Nephron progenitor cell (in vitro differentiated cells): ENCODE measurements around the gene GUCA2A.

Source experiments
- DNase-seq: peaks from one replicate; pipeline ENCODE4 v3.0.0; 2021
- H3K27ac Mint-ChIP-seq: 2 replicates; pipeline ENCODE4 v1.8.0; 2021; ENCODE audit warnings: mild to moderate bottlenecking, moderate library complexity, mixed read lengths
- H3K27me3 Mint-ChIP-seq: 2 replicates; pipeline ENCODE4 v1.8.0; 2021; ENCODE audit warnings: mild to moderate bottlenecking, low read depth, mixed read lengths; ENCODE audit not compliant: poor library complexity
- H3K36me3 Mint-ChIP-seq: 2 replicates; pipeline ENCODE4 v1.8.0; 2021; ENCODE audit warnings: low read depth, mixed read lengths
- H3K4me1 Mint-ChIP-seq: 2 replicates; pipeline ENCODE4 v1.8.0; 2021; ENCODE audit warnings: mixed read lengths
- H3K4me3 Mint-ChIP-seq: 2 replicates; pipeline ENCODE4 v1.8.0; 2021; ENCODE audit warnings: mild to moderate bottlenecking, moderate library complexity, mixed read lengths
- H3K9me3 Mint-ChIP-seq: 2 replicates; pipeline ENCODE4 v1.8.0; 2021; ENCODE audit warnings: mild to moderate bottlenecking, moderate library complexity, mixed read lengths
- CTCF ChIP-seq: fragments of 200-600 bp; sonication (generic); IDR thresholded peaks from 2 replicates; pipeline ENCODE4 v1.5.0; 2021; ENCODE audit warnings: antibody characterized with exemption

Gene GUCA2A

GRCh38 chr1:42175314-42176054, 10.9 kb upstream of the GUCA2A start:
- Mint-ChIP-seq H3K27ac (no peak overlapping the region), H3K9me3 (no peaks in the 10 kb centered on the region), H3K4me1 (peaks cover 28% of the 10 kb centered on the region), H3K4me3 (no peak overlapping the region), H3K27me3 (peaks cover 7% of the 10 kb centered on the region), H3K36me3 (no peaks in the 10 kb centered on the region)
- no peak for TF ChIP-seq CTCF
- no peak for DNase-seq

- no peak for TF ChIP-seq CTCF
- no peaks in the 10 kb centered on the region for H3K36me3 Mint-ChIP-seq
- peaks cover 7% of the 10 kb centered on the region for H3K27me3 Mint-ChIP-seq
- no peaks in the 10 kb centered on the region for H3K9me3 Mint-ChIP-seq
- DNase-seq, result no peak
- H3K4me1 Mint-ChIP-seq, result peaks cover 28% of the 10 kb centered on the region
- no peak overlapping the region for H3K4me3 Mint-ChIP-seq
- no peak overlapping the region for H3K27ac Mint-ChIP-seq
Measured at GRCh38 chr1:42173961-42174735, 9.6 kb upstream of the GUCA2A start.

- peak; percentile 97 for TF ChIP-seq CTCF
- peak; percentile 82 for DNase-seq
- Mint-ChIP-seq H3K4me1 (peaks cover 28% of the 10 kb centered on the region), H3K9me3 (no peaks in the 10 kb centered on the region), H3K27ac (no peak overlapping the region), H3K36me3 (no peaks in the 10 kb centered on the region), H3K27me3 (peaks cover 7% of the 10 kb centered on the region), H3K4me3 (no peak overlapping the region)
Measured at GRCh38 chr1:42173155-42173933, 8.8 kb upstream of the GUCA2A start.

GRCh38 chr1:42172381-42173133, 8.0 kb upstream of the GUCA2A start:
- no peaks in the 10 kb centered on the region for H3K9me3 Mint-ChIP-seq
- peaks cover 31% of the 10 kb centered on the region for H3K4me1 Mint-ChIP-seq
- H3K27ac Mint-ChIP-seq, result peak overlapping the region; percentile 97
- TF ChIP-seq CTCF, result no peak
- peaks cover 7% of the 10 kb centered on the region for H3K27me3 Mint-ChIP-seq
- no peak overlapping the region for H3K4me3 Mint-ChIP-seq
- DNase-seq, result peak; percentile 18
- H3K36me3 Mint-ChIP-seq, result no peaks in the 10 kb centered on the region

- Mint-ChIP-seq H3K27me3 (peaks cover 7% of the 10 kb centered on the region), H3K36me3 (no peaks in the 10 kb centered on the region), H3K4me3 (no peak overlapping the region), H3K9me3 (no peaks in the 10 kb centered on the region), H3K27ac (peak overlapping the region; percentile 97), H3K4me1 (peaks cover 28% of the 10 kb centered on the region)
- no peak for TF ChIP-seq CTCF
- DNase-seq, result no peak
Measured at GRCh38 chr1:42171679-42172266, 7.2 kb upstream of the GUCA2A start.
